IPS-NIHi11 (cell line): Measurements from ENCODE around the gene GYS1.

Source experiments
- DNase-seq: peaks from one replicate; pipeline ENCODE4 v3.0.0; 2012; ENCODE audit warnings: mixed read lengths, low spot score

GYS1 gene

DNA sequence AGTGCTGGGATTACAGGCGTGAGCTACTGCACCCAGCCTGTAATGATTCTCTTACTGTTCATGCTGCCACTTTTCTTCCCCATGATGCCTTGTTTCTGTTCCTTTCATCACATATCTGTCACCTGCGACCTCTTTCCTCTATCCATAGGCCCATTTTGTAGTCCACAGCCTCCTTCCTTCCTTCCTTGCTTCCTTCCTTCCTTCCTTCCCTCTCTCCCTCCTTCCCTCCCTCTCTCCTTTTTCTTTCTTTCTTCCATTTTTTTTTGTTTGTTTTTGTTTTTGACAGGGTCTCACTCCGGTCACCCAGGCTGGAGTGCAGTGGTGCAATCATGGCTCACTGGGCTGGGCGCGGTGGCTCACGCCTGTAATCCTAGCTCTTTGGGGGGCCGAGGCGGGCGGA lies 4.2 kb downstream of the GYS1 start:
- no peak for DNase-seq

GRCh38 chr19:48988286-48988685 lies 4.8 kb downstream of the GYS1 start:
- DNase-seq = no peak

GRCh38 chr19:48987323-48987722 lies 5.8 kb downstream of the GYS1 start:
- no peak for DNase-seq

DNA sequence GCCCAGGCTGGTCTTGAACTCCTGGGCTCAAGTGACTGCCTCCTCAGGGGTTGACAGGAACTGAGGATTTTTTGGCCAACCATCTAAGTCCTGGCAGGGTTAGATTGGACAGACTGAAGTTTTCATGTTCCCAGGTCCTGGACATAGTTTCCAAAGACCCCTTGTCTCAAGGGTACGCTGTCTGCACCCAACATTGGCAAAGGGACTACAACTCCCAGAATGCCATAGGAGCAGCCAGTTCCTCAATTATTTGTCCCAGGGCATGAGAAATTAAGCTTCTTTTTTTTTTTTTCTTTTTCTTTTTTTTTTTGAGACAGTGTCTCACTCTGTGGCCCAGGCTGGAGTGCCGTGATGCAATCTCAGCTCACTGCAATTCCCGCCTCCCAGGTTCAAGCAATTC lies 6.9 kb downstream of the GYS1 start:
- no peak for DNase-seq

DNA sequence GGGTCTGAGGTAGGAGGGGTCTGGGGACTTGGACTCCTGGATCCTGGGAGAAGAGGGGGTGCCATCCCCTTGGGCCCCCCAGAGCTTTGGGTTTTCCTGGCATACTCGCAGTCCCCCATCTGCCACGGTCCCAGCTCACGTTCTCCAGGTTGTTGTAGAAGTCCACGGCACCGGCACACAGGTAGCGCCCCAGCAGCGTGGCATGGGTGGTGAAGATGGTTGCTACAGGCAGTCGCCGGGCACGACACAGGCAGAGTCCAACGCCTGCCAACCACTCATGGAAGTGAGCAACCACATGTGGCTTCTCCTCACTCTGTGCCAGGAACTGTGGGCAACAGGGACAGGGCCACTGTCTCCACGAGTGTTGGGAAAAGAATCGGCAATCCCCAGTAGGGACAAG lies 7.4 kb downstream of the GYS1 start:
- no peak for DNase-seq

DNA sequence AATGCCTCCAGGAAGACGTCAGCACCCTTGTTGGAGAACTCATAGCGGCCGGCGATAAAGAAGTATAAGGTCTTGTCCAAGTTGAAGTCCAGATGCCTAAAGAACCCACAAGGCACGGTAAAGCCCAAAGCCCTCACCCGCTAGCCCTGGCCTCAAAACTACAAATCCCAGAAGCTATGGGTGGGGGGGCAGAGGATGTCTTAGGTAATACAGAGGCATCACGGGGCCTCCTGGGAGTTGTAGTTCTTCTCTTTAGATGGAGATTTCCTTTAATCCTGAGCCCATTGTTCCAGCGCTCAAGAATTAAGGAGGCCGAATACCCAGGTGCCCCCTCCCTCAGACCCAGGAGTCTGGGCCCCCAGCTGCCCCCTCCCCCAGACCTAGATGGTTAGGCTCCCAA lies 10.8 kb downstream of the GYS1 start:
- DNase-seq = no peak

- DNase-seq = no peak
Observed at GRCh38 chr19:48977061-48977460, 16.0 kb downstream of the GYS1 start.

DNA sequence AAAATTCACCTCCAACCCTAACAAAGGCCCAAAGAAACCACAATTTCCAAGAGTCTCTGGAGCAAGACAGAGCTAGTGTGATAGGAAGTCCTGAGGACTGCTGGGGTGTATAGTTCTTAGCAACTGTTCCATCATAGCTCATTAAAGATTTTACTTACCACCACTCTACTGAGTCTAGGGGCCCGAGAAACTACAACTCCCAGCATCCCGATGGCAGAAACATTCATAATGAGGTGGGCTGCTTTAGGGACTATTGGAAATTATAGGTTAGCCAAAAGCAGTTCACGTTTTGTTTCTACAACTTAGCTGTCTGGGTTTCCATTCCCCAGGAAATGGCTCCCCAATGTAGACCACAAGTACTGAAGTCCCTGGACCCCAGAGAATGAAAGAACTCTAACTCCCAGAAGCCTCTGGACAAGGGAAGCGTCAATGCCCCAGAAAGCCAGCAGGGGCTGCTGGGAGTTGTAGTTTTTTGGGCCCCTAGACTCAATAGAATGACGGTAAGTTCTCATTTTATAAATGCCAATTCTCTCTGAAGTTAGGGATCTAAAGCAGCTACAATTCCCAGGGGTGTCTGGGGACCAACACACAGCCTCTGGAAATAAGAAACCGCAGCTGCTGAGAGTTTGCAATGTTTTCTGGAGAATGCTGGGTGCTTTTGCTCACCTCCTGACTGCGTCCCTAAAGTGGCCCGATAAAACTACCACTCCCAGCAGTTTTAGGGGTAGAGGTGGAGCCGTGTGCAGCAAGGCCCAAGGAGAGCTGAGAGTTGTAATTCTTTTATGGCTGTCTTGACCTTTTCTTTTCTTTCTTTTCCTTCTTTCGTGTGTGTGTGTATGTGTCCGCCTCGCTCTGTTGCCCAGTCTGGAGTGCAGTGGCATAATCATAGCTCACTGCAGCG lies 16.9 kb downstream of the GYS1 start:
- peak; percentile 46 for DNase-seq

- peak; percentile 75 for DNase-seq
Observed at GRCh38 chr19:48970923-48971395, 22.1 kb downstream of the GYS1 start.

- DNase-seq = no peak
Observed at GRCh38 chr19:48970139-48970766, 22.9 kb downstream of the GYS1 start.

- DNase-seq = peak; percentile 65
Observed at GRCh38 chr19:48969276-48970138, 23.6 kb downstream of the GYS1 start.

GRCh38 chr19:48968813-48969218 lies 24.3 kb downstream of the GYS1 start:
- DNase-seq = no peak

GRCh38 chr19:48968179-48968661 lies 24.9 kb downstream of the GYS1 start:
- DNase-seq = no peak

DNA sequence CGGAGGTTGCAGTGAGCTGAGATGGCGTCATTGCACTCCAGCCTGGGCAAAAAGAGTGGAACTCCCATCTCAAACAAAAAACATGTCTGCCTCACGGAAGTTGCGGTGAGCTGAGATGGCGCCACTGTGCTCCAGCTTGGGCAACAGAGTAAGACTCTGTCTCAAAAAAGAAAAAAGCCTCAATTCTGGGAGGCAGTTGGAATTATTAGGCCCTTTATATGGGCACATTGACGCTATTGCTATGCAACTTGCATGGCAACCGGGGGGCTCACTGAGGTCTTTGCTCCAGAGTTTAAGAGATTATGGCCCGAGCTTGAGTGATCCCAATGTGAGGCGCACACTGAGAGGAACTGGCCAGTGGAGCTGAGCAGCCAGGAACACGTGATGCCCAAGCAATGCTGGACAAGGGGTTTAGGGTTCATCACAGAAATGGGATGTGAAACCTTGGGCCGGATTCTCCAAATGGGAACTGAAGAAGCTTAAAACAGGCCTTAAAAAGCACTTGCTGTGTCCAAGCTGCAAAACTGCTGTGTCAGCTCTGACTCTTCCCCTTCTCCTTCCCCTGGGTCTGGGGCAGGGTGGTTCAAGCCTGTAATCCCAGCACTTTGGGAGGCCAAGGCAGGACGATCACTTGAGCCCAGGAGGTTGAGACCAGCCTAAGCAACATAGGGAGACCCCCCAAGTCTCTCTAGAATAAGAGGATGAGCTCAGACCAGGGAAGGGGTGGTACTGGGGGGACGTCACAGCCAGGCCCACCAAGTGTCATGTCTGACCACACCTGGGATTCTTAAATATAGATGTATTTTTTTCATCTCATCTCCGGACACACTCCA lies 25.5 kb downstream of the GYS1 start:
- DNase-seq = no peak

GRCh38 chr19:48966541-48967345 lies 26.4 kb downstream of the GYS1 start:
- DNase-seq = no peak

- peak; percentile 61 for DNase-seq
Observed at GRCh38 chr19:48965806-48966540, 27.1 kb downstream of the GYS1 start.

GRCh38 chr19:48965040-48965805 lies 27.9 kb downstream of the GYS1 start, which contains the start of gene FTL:
FTL (plus strand) TSS chr19:48965309; CDS start chr19:48965508, 199 bp downstream.
- DNase-seq = peak; percentile 95

GRCh38 chr19:48964205-48965039 lies 28.7 kb downstream of the GYS1 start:
- DNase-seq = no peak
